Measurements from ENCODE around the gene FABP6. TPM values are rescaled to one million over a fixed set of nuclear protein-coding genes. Genes with fewer than 3 reads are reported as not detected.

Gene FABP6
- total RNA-seq, 2 experiments from 2014 or later, result not detected

- CTCF ChIA-PET, result no interaction called here
- POLR2A ChIA-PET, result no interaction called here
These were observed 30.0 kb downstream of the FABP6 start for GRCh38 chr5:160259341-160259740.

DNA sequence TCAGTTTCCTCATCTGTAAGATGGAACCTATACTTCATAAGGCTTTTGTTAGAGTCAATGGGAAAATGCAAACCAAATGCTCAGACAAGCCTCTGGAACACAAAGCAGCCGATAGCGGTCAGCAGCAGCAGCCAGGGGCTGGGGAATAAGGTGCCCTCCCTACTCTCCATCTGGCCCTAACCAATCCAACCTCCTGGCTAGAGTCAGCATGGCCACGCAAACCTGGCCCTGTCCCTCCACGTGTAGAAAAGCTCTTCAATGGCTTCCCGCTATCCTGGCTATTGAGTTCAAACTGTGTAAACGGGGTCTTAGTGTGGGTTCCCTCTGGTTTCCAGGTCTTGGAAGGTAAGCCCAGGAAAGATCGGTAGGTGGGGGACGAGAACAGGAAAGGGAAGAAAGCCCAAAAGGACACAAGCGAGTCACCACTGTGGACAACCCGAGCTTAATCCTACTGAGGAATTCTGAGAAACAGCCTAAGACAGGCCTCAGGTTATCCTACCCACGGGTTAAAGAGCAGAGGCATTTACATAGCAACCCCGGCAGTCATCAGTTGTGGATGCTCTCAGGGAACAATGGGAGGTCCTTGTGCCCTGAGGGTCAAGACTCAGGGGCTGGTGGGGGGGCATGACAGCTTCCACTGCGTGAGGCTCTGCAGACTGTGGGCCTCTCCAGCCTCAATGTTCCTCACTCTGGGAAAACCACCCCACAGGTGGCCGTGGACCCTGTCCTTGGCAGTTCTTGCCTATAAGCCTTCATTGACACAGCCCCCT lies 30.9 kb downstream of the FABP6 start:
- ChIA-PET CTCF (no interaction called here), POLR2A (no interaction called here)

GRCh38 chr5:160260881-160261815 lies 31.8 kb downstream of the FABP6 start:
- POLR2A ChIA-PET, result no interaction called here
- CTCF ChIA-PET, result interaction anchor here (0.8 kb wide), 1 partner anchor 30 kb away, joined by 4 read pairs; no protein-coding TSS in a partner anchor

DNA sequence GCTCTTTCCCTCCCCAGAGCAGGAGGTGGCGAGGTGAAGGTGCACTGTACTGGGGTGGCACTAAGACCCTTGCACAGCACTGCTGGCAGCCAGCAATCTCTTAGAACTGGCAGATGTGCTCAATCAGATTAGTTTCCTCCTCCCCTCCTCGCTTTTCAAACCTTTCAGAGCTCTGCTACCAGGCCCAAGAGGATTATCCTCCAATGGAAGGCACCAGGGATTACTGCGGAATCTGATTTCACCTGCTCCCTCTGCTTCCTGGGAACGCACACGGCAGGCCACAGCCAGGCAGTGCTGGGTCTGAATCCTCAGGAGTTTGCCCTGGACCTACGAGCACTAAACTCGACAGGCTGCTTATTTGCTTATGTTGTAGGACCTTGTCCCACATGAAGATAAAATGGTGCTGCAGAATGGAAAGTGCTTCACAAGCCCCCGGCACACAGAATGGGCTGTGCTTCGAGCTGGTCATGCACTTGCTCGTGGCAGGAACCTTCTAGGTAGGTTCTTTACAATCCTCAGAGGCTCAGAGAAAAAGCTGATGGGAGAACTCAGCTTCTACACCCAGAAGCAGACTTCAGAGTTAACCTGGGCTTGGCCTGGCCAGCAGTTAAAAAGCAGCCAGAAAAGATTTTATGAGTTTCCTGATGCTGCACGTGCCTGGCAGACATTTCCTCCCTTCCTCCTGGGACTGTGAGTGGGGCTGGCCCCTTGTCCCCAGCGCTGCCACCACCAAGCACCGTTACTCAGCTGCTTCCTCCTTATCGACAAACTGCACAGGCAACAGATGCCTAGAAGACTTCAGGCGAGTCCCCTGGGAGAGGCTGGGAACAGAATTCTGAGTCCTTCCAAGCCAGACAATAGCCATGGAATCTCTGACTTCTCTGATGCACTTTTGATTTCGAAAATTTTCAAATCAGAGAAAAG lies 33.1 kb downstream of the FABP6 start:
- CTCF ChIA-PET, result no interaction called here
- POLR2A ChIA-PET, result no interaction called here

DNA sequence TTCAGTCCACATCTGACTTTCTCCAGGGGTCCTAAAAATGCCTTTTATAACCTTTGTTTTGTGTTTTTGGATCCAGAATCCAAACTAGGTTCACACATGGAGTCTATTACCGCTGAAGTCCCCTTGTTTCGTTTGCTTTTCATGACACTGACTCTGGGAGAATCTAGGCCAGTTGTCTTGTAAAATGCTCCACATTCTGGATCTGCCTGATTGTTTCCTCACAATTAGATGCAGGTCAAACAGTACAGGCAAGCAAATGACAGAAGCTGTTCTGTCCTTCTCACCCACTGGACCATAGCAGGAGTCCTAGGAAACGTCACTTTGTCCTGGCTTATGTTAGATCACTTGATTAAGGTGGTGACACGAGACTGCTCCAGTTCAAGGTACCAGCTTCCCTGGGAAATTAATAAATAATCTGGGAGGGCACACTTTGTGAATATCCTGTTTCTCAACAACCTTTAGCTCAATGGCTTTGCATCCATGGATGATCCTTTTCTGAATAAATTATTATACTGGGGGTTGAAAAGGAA lies 34.1 kb downstream of the FABP6 start:
- CTCF ChIA-PET, result no interaction called here

GRCh38 chr5:160266044-160266443 lies 36.7 kb downstream of the FABP6 start:
- POLR2A ChIA-PET, result no interaction called here
- CTCF ChIA-PET, result interaction anchor here (0.7 kb wide), 1 partner anchor 63 kb away, joined by 4 read pairs; no protein-coding TSS in a partner anchor

More for the DNA sequence above, 34.1 kb downstream of the FABP6 start:
- POLR2A ChIA-PET, result no interaction called here

GRCh38 chr5:160266752-160267345 lies 37.5 kb downstream of the FABP6 start:
- CTCF ChIA-PET, result interaction anchor here (0.6 kb wide), 1 partner anchor 307 kb away, joined by 3 read pairs; no protein-coding TSS in a partner anchor
- POLR2A ChIA-PET, result no interaction called here

GRCh38 chr5:160268121-160268520 lies 38.8 kb downstream of the FABP6 start:
- ChIA-PET CTCF (no interaction called here), POLR2A (no interaction called here)

GRCh38 chr5:160269017-160269416 lies 39.7 kb downstream of the FABP6 start:
- CTCF ChIA-PET, result no interaction called here

GRCh38 chr5:160270704-160271103 lies 41.4 kb downstream of the FABP6 start:
- CTCF ChIA-PET, result no interaction called here
- POLR2A ChIA-PET, result no interaction called here

More at GRCh38 chr5:160269017-160269416, 39.7 kb downstream of the FABP6 start:
- POLR2A ChIA-PET, result no interaction called here

- POLR2A ChIA-PET, result no interaction called here
- CTCF ChIA-PET, result no interaction called here
These were observed 42.1 kb downstream of the FABP6 start for GRCh38 chr5:160271396-160271795.

GRCh38 chr5:160271836-160272235 lies 42.5 kb downstream of the FABP6 start:
- POLR2A ChIA-PET, result no interaction called here

DNA sequence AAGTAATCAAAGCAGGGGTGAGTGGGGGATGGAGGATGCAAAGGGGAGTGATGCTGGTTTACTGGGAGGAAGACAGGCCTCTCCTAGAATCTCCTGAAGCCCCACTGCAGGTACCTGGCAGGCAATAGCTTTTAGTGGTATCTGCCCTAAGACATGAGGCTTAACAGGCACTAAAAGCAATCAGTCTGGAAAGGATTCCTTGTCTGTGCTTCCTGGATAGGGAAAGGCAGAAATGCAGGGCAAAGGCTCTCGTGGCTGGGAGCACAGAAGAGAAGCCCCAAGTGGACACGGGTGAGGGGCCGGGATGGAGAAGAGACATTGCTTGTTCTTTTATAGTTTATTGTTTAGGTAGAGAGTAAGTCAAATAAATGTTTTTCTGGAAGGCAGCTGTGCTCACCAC lies 43.0 kb downstream of the FABP6 start:
- ChIA-PET CTCF (no interaction called here), POLR2A (no interaction called here)

More at GRCh38 chr5:160271836-160272235, 42.5 kb downstream of the FABP6 start:
- CTCF ChIA-PET, result no interaction called here

DNA sequence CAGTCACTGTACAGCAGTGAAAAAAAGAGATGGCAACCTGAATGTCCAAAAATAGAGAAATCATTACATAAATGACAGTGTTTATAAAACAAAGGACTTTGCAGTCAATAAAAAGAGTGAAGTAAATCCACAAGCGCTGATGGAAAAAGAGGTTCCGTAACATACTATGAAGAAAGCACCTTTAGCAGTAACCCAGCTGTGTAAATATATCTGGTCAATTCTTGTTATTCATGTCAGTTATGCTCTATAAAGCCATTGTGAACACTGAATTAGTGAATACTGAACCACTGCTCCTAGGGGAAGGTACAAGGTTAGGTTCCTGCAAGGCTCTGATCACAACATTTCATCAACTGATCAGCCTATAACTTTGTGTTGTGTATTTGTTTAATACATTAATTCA lies 43.6 kb downstream of the FABP6 start:
- ChIA-PET CTCF (no interaction called here), POLR2A (no interaction called here)

DNA sequence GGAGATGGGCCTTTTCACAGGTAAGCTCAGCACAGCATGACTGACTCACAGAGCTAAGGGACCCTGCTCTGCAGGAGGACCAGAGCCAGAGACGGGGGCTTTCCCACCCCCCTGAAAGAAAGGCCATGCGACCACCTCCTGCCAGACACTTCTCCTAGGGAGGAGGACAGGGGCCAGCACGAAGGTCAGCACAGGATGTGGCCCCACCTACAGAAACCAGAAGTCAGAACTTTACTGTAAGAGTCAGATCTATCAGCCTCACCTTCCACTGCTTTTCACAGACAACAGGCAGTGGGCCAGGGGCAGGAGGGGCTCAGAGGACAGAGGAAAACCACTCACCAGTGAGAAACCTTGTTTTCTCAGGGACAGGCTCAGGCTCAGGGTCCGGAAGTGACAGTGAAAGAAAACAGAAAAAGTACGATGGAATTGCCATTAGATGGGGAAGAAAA lies 45.2 kb downstream of the FABP6 start:
- POLR2A ChIA-PET, result no interaction called here

DNA sequence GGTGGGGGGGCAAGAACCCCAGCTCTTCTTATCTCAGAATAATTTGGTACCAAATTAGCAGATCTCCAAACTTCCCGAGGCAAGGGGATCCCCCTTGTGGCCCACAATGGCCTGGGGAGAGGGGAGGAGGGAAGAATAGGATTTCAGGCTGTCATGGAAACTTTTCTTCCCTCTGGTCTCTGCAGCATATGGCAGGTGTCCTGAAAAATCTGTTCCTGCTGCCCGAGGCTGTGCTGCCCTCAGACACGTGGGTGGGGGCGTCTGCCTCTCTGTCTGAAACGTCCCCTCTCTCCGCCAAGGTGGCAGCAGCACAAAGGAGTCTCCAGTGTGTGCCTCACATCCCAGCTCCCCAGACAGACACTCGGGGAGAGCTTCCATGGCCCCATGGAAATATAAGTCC lies 49.0 kb downstream of the FABP6 start:
- CTCF ChIA-PET, result no interaction called here
- POLR2A ChIA-PET, result no interaction called here

More for the DNA sequence above, 45.2 kb downstream of the FABP6 start:
- CTCF ChIA-PET, result no interaction called here

DNA sequence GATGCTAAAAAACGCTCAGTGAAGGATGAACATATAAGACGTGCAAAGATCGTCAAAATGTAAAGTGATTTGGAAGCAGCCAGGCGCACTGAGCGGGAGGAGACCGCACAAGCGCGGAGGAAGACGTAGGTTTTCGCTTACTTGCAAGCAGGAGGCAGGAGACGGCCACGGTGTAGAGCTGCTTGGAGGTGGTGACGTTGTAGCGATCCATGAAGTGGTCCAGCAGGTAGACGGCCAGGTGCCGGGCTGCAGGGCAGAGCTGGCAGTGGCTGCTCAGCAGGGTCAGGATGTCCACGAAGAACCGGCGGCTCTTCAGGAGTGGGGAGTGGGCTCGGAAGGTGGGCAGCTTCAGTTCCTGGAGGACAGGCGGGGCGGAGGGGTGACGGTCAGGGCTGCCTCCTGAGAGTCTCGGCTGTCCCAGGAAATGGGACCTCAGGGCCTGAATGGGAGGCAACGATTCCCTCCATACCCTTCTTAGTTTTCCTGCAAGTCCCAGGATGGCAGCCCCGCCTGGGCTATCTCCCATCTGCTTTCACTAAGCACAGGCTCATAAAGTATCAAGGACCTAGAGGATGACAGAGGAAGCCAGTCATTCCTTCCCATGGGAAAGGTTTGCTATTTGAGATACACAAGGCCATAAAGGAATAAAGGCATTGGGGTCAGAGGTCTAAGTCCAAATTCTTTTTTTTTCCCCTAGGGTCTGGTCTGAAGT lies 51.2 kb downstream of the FABP6 start:
- POLR2A ChIA-PET, result no interaction called here
- CTCF ChIA-PET, result no interaction called here

DNA sequence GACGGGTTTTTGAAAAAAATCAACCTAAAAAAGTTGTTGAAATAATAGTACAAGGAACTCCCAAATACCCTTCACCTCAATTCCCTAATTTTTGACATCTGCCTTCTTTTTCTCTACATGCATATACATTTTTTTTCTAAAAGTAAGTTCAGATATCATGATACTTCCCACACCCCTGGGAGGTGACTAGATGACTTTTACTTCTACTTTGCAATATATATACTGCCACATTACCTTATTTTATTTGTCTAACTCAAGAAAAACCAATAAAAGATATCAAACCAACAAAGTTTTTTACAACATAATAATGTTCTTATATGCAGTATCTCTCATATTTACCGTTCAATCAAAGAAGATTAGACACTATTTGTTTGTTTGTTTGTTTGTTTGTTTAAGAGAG lies 52.0 kb downstream of the FABP6 start:
- CTCF ChIA-PET, result no interaction called here

More for the DNA sequence above, 52.0 kb downstream of the FABP6 start:
- POLR2A ChIA-PET, result no interaction called here
